ENCODE data around the gene PNKP.

The PNKP gene

DNA sequence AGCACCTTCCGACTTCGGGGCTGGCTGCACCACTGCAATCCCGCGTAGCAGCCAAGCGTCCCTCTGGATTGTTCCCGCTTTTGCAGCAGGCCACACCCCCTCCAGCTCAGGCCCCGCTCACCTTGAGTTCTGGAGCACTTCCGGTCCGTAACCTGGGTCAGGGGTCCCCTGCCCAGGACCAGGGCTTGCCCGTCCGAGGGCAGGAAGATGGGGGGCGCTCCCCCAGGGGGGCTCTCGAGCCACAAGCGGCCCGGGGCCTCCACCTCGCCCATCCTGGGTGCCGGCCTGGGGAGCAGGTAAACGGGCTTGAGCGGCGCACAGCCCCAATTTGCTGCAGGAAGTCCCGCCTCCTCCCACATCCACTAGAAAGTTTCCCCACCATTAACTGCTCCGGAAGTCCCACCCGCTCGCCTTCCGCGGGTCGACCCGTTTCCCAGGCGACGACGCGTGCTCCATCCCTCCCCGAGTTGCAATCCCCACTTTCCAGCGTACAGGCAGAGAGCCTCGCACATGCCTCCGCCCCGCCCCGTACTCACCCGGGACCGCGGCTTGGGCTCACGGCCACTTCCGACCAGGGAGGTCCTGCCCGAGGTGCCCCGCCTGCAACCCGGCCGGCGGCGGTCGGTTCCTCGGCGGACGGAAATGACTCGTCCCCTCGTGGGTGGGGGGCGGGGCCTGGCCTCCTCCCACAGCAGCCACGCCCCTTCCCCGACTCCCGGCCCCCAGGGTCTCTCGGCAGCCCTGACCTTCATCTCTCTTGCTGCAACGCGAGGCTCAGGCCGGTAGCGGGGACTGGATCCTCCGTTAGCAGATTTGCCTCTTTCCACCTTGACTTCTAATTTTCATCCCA, at the start of gene PNKP:
Gene PNKP, minus strand, starts transcription at position 644 of the 850 bp plus-strand sequence. Its CDS starts 372 bp downstream, at position 272.
- ATAC-seq (replicated peaks) (peak; percentile 61 to 64), DNase-seq (peak; percentile 84)
- peak within 1 kb of the TSS in 1 of 2 donors; percentile 100 for H3K4me3 Mint-ChIP-seq
- H3K36me3 Mint-ChIP-seq, result peaks cover 42 to 45% of the 10 kb centered on the region in 2 donors
- H3K4me1 Mint-ChIP-seq, result peaks cover 30 to 61% of the 10 kb centered on the region in 2 donors
- no peaks in the 10 kb centered on the region for H3K9me3 Mint-ChIP-seq
- peak within 1 kb of the TSS; percentile 99 for H3K27ac Mint-ChIP-seq
- no peaks in the 10 kb centered on the region for H3K27me3 Mint-ChIP-seq

DNA sequence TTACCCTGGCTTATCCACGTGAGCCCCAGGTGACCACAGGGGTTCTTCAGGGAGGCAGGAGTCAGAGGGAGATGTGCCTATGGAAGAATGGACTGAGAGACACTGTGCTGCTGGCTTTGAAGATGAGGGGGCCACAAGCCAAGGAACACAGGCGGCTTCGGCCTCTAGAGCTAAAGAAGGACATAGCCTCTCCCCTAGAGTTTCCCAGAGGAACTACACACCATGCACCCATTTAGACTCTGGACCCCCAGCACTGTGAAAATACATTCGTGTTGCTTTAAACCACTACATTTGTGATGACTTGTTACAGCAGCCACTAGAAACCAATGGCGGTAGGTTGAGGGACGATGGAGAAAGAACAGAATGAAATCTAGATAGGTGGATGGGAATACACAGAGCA, 47.9 kb upstream of the PNKP start:
- H3K9me3 Mint-ChIP-seq, result peaks cover 4 to 7% of the 10 kb centered on the region in 2 donors
- peaks cover 68 to 78% of the 10 kb centered on the region in 2 donors for H3K36me3 Mint-ChIP-seq
- H3K4me3 Mint-ChIP-seq, result peak overlapping the region; percentile 25 to 67
- H3K4me1 Mint-ChIP-seq, result peaks cover 68 to 94% of the 10 kb centered on the region in 2 donors
- no peak for DNase-seq
- peak overlapping the region; percentile 84 for H3K27ac Mint-ChIP-seq
- no peak for ATAC-seq (replicated peaks)
- H3K27me3 Mint-ChIP-seq, result no peaks in the 10 kb centered on the region

DNA sequence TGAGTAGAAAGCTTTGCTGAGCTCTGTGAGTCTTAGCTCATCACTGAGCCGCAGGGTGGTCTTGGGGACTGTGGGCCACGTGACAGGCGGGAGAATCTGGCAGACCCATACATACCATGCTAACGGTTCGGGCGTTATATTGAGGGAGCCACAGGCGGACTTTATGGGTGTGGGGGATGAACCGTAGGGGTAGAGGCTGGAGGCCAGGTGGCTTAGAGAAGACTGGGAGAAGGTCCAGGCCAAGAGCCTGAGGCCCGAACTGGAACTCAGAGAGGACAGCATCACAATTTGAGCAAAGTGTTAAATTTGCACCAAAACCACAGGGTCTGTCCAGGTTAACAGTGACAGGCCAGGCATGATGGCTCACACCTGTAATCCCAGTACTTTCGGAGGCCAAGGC, 46.3 kb upstream of the PNKP start:
- Mint-ChIP-seq H3K36me3 (peaks cover 71 to 84% of the 10 kb centered on the region in 2 donors), H3K9me3 (peaks cover 4 to 7% of the 10 kb centered on the region in 2 donors), H3K27ac (peak overlapping the region; percentile 96), H3K27me3 (no peaks in the 10 kb centered on the region), H3K4me3 (peak overlapping the region; percentile 72 to 75), H3K4me1 (peaks cover 73 to 98% of the 10 kb centered on the region in 2 donors)
- DNase-seq (no peak), ATAC-seq (replicated peaks) (no peak)

DNA sequence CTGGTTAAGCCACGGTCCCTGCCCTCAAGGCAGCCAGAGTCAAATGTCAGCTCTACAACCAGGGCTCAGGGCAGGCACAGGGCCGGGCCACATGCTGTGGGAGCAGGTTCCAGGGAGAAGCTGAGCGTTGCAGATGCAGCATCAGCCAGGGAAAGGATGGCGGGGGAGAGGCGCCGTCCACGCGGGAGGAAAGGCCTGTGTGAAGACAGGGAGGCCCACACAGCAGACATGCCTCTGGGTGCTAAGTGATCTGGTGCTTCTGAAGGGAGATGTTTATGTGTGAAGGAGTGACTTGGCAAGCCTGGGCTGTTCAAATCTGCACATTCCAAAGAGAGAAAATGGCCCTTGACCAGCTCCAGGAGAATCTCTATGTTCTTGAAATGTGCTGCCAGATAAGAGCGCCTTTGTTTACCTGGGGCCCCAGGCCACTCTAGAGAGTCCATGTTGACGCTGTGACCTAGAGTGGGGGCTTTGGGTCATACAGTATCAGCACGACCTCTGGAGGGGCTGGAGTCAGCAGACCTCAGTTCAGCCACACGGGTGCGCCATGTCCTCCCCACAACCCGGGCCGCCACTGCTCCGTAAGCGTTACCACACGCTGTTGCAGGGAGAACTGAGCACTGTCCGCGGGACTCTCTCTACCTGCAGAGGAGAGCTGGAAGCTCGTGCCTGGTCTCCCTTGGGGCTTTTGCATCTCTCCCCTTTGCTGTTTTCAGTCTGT, 45.7 kb upstream of the PNKP start:
- peaks cover 74 to 84% of the 10 kb centered on the region in 2 donors for H3K36me3 Mint-ChIP-seq

DNA sequence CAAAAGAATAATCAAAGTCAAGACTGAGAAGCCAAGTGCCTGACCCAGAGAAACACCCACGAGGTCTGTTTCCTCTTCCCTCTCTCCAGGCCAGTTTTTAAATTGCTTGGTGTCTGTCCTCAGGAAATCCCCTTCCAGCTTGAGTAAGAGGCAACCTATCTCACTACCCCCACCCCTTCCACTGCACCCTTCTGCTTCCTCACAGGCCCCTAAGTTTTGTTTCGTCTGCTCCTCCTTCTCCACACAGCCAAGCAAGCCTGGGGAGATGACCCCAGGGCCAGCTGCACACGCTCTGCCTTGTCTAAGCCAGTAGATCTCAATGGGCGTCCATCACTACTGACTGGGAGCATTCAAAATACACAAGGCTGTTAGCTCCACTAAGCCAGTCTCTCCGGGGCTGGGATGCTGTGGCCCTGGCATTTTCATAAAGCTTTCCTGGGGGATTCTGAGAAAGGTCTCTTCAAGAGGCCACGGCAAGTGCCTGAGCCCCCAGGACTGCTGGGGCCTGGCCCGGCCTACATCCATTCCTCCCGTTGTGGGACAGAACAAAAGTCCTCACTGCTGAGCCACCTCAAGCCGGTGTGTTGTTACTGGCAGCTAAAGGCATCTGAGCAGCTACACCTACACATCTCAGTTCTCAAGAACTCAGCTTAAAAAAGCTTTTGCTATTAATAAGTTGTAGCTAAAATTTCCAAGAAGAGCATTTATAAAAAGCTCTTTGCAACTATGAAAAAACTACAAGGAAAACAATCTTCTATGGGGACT, 44.2 kb upstream of the PNKP start:
- peak overlapping the region; percentile 96 for H3K27ac Mint-ChIP-seq
- no peaks in the 10 kb centered on the region for H3K27me3 Mint-ChIP-seq
- H3K4me1 Mint-ChIP-seq, result peaks cover 75 to 98% of the 10 kb centered on the region in 2 donors
- H3K9me3 Mint-ChIP-seq, result peaks cover 4 to 7% of the 10 kb centered on the region in 2 donors
- H3K36me3 Mint-ChIP-seq, result peaks cover 77 to 86% of the 10 kb centered on the region in 2 donors
- ATAC-seq (replicated peaks) (peak; percentile 83 to 86), DNase-seq (peak; percentile 73)
- H3K4me3 Mint-ChIP-seq, result peak overlapping the region; percentile 75

More for the DNA sequence above, 45.7 kb upstream of the PNKP start:
- DNase-seq (no peak), ATAC-seq (replicated peaks) (no peak)
- Mint-ChIP-seq H3K4me1 (peaks cover 74 to 98% of the 10 kb centered on the region in 2 donors), H3K4me3 (peak overlapping the region; percentile 57 to 75), H3K27ac (peak overlapping the region; percentile 96), H3K9me3 (peaks cover 4 to 7% of the 10 kb centered on the region in 2 donors), H3K27me3 (no peaks in the 10 kb centered on the region)

DNA sequence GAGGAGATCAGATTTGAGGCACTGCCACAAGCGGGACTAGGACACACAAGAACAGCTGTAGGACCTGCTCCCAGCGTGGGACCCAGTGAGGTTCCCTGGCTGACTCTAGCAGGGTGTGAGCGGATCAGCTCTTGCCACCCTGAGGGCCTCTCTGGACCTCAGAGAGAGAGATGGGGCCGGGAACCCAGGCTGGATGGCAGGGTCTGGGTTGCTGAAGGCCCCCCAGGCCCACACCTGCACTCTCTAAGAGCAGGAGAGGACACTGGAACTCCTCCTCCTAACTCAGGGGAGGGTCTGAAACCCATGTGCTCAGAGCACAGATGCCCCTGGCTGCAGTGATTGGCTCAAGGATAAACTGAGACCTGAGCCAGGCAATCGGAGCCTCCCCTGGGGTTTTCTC, 42.8 kb upstream of the PNKP start:
- ATAC-seq (replicated peaks) (no peak), DNase-seq (no peak)
- Mint-ChIP-seq H3K4me1 (peaks cover 78 to 100% of the 10 kb centered on the region in 2 donors), H3K9me3 (peaks cover 0 to 4% of the 10 kb centered on the region in 2 donors), H3K36me3 (peaks cover 80 to 90% of the 10 kb centered on the region in 2 donors), H3K4me3 (no peak overlapping the region), H3K27ac (peak overlapping the region; percentile 89), H3K27me3 (no peaks in the 10 kb centered on the region)

DNA sequence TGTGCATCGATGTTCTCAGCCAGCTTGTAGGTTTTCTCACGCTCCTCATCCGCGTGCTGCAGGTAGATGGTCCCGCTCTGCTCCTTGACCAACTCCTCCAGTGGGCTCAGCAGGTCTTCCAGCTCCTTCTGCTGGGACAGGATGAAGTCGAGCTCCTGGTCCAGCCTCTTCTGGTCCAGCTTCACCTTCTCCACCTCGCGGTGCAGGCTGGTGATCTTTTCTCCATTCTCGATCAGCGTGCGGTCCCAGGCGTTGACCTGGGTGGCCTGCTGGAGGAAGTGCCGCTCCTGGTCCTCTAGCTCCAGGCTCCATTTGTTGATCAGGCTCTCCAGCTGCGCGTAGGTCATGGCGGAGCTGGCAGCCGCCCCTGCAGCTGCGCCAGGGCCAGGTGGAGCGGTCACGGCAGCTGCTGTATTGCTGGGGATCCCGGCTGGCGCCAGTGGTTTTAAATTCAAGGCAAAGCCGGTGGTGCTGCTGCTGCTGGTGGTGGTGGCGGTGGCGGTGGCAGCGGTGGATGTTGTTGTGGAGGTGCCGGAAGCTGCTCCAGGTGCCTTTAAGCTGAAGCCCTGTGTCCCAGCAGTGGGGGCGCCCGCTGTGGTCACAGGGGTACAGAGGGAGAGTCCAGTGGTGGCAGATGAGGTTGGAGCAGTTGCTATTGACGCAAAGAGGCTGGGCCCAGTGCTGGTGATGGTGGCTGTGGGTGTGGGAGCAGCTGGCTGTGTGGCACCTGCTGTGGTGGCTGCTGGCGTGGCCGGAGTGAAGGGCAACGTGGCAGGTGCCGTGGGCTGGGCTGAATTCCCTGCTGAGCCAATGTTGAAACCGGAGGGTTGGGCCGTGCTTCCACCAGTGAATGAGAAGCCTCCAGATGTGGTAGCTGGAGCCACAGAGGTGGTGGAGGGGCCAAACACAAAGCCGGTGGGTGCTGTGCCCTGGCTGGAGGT, 41.4 kb upstream of the PNKP start:
- H3K4me3 Mint-ChIP-seq, result peak overlapping the region; percentile 39 to 50
- ATAC-seq (replicated peaks) (no peak), DNase-seq (no peak)
- H3K9me3 Mint-ChIP-seq, result peaks cover 0 to 4% of the 10 kb centered on the region in 2 donors
- no peaks in the 10 kb centered on the region for H3K27me3 Mint-ChIP-seq
- H3K27ac Mint-ChIP-seq, result peak overlapping the region; percentile 71
- H3K36me3 Mint-ChIP-seq, result peaks cover 69 to 77% of the 10 kb centered on the region in 2 donors
- H3K4me1 Mint-ChIP-seq, result peaks cover 70 to 95% of the 10 kb centered on the region in 2 donors

DNA sequence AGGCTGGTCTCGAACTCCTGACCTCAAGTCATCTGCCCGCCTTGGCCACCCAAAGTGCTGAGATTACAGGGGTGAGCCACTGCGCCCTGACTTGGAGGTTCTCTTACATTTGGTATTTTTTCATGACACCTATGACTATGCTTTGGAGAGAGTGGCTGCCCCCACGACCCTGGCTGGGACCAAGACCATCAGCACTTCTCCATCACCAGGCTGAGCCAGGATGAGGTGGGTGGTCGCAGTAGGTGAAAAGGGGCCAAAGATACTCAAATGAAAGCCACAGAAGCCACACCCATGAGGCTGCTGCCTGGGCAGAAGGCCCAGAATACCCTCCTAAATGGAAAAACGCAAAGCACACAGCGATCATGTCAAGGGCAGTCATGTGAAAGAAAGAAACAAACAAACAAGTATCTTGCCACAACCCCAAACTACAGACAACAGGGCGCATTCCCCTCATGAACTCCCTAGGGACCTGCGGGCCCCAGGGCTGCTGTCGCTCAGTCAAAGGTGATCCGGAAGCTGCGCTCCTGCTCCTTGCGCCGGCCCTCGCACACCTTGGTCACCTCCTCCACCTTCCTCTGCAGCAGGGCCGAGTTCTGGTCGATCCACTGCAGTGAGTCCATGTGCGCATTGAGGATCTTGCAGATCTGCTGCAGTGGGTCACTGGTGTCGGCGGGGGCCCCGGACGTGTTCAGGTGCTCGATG, 40.5 kb upstream of the PNKP start:
- H3K4me3 Mint-ChIP-seq, result peak overlapping the region; percentile 39 to 50
- H3K4me1 Mint-ChIP-seq, result peaks cover 67 to 95% of the 10 kb centered on the region in 2 donors

DNA sequence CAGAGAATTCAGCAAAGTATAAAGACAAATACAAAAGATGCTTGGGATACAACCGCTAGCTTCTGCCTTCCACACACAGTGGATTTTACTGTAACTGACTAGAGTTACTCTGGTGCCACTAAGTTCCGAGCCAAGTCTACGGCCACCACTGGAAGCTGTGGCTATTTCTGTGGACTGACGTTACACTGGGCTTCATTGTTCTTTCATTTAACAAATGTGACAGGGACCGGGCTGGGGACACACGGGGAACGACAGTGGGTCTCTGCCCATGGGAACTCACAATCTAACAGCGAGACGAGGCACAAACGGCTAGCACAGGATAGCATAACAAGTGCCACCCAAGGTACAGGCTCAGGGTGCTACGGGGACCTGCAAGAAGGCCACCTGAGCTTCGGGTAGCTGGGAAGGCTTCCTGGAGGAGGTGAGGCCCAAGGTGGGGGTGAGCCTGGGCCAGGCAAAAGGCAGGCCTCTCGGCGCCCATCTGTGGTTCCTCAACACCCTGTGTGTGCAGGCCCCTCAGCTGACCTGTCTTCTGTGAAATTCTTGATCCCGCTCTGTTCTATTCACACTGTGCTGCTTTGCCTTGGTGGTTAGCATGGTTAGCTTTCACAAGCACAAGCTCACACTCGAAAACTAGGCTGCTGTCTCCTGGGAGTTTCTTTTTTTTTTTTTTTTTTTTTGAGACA, 39.6 kb upstream of the PNKP start:
- peak overlapping the region; percentile 39 to 50 for H3K4me3 Mint-ChIP-seq
- peaks cover 61 to 95% of the 10 kb centered on the region in 2 donors for H3K4me1 Mint-ChIP-seq
- H3K9me3 Mint-ChIP-seq, result no peaks in the 10 kb centered on the region
- peak; percentile 2 to 5 for ATAC-seq (replicated peaks)
- H3K36me3 Mint-ChIP-seq, result peaks cover 54 to 63% of the 10 kb centered on the region in 2 donors
- H3K27me3 Mint-ChIP-seq, result no peaks in the 10 kb centered on the region
- no peak for DNase-seq
- H3K27ac Mint-ChIP-seq, result peak overlapping the region; percentile 94

More for the DNA sequence above, 40.5 kb upstream of the PNKP start:
- peaks cover 0 to 3% of the 10 kb centered on the region in 2 donors for H3K9me3 Mint-ChIP-seq
- H3K36me3 Mint-ChIP-seq, result peaks cover 61 to 69% of the 10 kb centered on the region in 2 donors
- H3K27ac Mint-ChIP-seq, result peak overlapping the region; percentile 94
- H3K27me3 Mint-ChIP-seq, result no peaks in the 10 kb centered on the region
- DNase-seq (no peak), ATAC-seq (replicated peaks) (peak; percentile 3 to 9)

DNA sequence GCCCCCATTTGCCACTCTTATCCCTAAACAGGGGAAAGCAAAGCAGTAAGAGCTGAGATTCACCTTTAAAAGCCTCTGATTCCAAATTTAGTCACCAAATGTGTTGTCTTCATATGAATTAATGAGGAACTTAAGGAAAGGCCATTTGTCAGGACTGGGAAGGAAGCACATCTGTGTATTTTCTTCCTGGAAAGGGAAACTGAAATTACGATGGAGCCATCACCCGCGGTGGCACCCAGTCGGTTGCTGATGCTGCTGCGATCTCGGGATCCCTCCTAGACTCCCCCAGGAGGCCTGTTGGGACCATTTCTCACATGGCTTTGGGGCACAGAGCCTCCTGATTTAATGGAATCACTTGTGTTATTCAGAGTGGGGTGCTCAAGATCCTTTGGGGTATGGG, 36.8 kb upstream of the PNKP start:
- H3K4me3 Mint-ChIP-seq, result peak overlapping the region; percentile 41 to 51
- no peak for ATAC-seq (replicated peaks)
- peak overlapping the region; percentile 77 for H3K27ac Mint-ChIP-seq

DNA sequence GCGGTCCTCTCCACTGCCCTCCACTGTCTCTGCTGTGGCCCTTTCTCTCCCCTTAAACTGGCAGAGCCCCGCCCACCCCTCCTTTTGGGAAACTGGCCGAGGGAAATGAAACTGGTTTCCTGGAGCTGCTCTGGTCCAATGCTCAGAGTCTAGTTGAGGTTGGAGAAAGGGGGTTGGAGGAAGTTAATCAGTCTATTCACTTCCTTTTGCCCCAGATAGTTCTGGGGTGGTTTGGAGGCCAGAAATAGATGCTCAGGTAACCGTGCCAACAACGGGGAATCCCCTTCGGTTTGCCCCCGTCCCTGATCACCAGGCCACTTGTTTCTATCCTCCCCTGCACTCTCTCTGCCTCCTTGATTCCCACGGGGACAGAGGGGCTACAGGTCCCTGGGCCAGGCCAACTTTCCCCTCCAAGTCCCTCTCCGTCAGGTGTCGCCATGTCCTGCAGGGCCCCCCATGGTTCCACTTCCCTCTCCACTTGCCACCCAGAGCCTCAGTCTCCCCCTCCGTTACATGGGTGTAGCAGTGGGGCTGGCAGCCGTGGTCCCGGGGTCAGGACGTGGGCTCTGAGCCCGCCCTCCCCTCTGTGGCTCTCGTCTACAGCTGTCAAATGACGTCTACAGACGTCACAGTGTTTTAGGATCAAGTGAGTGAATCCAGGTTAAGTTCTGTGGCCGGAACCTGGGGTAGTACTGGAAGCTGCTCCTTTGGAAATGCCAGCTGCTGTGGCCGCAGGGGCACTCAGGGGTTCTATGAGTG, 29.7 kb upstream of the PNKP start, which contains the start of gene IL4I1:
Gene IL4I1, minus strand, starts transcription at position 25 of the 759 bp plus-strand sequence. CDS start 727 bp downstream, outside the sequence.
- Mint-ChIP-seq H3K4me1 (peaks cover 54 to 85% of the 10 kb centered on the region in 2 donors), H3K27me3 (no peaks in the 10 kb centered on the region), H3K4me3 (peak within 1 kb of the TSS; percentile 95 to 99), H3K9me3 (peaks cover 2 to 10% of the 10 kb centered on the region in 2 donors), H3K27ac (peak within 1 kb of the TSS; percentile 98), H3K36me3 (peaks cover 41 to 59% of the 10 kb centered on the region in 2 donors)
- ATAC-seq (replicated peaks), result peak; percentile 73 to 77
- DNase-seq, result peak; percentile 93

More for the DNA sequence above, 36.8 kb upstream of the PNKP start:
- Mint-ChIP-seq H3K4me1 (peaks cover 55 to 92% of the 10 kb centered on the region in 2 donors), H3K9me3 (no peaks in the 10 kb centered on the region), H3K27me3 (no peaks in the 10 kb centered on the region), H3K36me3 (peaks cover 38 to 47% of the 10 kb centered on the region in 2 donors)
- DNase-seq, result no peak
